ES-I3 (cell line): ENCODE measurements around the gene RNF130.

ENCODE experiments used
- H3K36me3 ChIP-seq: 2 replicates; pipeline ENCODE4 v1.6.1; 2013; ENCODE audit warnings: mild to moderate bottlenecking, low read length, control low read depth, moderate library complexity; ENCODE audit not compliant: insufficient read depth
- H3K4me1 ChIP-seq: 2 replicates; pipeline ENCODE4 v1.6.1; 2013; ENCODE audit warnings: mild to moderate bottlenecking, control low read depth, low read length; ENCODE audit not compliant: insufficient read depth
- H3K9ac ChIP-seq: 2 replicates; pipeline ENCODE4 v1.6.1; 2013; ENCODE audit warnings: low read depth, mild to moderate bottlenecking, low read length, moderate library complexity
- H3K9me3 ChIP-seq: 2 replicates; pipeline ENCODE4 v1.6.1; 2013; ENCODE audit warnings: mild to moderate bottlenecking, low read length, moderate library complexity; ENCODE audit not compliant: control insufficient read depth, insufficient read depth

Gene RNF130

DNA sequence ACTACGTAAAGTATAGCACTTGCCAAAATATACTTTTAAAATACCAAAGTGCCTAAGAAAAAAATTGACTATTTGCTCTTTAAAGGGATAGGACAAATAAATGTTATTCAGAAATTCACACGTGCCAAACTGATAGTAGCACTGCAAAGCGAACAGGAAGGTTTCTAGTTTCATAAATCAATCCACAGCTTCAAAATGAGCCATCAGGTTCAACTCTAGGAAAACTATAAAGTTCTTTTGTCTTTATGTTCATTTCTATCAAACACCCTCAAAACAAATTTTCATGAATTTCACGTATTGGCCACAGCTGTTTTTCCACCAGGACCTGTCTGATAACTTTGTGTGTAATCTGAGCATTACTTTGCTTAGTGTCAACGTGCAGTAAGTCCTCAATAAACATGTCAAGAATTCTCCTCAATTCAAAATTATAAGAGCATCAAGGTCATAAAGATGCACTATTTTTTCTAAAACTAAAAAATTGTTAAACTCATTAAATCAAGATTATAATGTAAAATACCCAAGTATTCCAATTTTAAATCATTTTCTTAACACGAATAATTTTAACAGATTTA is 3.0 kb downstream of the RNF130 start:
- Histone ChIP-seq H3K4me1 (peaks cover 13% of the 10 kb centered on the region), H3K9me3 (peaks cover 10% of the 10 kb centered on the region), H3K9ac (no peak overlapping the region)

DNA sequence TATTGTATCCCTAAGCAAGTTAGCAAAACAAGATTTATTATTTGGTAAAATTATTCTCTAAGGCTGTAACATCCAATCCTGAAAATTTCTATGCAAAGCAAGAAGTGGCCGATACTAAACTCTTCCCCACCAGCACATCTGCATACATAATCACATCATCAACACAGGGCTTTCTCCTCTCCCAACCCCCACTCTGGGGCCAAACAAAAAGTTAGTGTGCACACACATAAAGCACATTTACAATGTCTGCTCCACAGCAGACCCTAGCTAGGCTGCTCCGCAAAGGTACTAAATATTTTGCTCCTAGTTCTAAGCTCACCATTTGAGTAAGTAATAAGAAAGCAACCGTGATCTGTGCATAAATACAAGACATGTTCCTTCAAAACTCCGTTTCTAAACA is 3.6 kb downstream of the RNF130 start:
- no peaks in the 10 kb centered on the region for H3K36me3 ChIP-seq
- H3K9me3 ChIP-seq = peaks cover 9% of the 10 kb centered on the region
- peaks cover 13% of the 10 kb centered on the region for H3K4me1 ChIP-seq
- no peak overlapping the region for H3K9ac ChIP-seq

More for the DNA sequence above, 3.0 kb downstream of the RNF130 start:
- no peaks in the 10 kb centered on the region for H3K36me3 ChIP-seq

DNA sequence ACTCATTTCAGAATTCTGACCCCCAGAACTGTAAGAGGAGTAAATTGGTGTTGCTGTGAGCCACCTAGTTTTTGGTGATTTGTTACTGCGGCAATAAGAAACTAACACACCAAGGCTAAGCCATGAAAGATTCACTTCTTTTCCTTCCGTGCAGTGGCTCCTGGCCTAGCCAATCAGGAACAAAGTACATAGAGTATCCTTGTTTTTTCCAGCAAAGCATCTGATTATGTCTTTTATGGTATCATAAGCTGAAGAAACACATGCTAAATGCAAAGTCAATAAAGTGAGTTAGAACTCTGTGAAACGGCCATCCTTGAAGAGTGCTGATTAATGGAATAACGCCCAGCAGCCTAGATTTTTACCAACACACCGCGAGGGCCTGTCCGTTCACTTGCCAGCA is 11.4 kb downstream of the RNF130 start:
- no peaks in the 10 kb centered on the region for H3K36me3 ChIP-seq
- peaks cover 34% of the 10 kb centered on the region for H3K4me1 ChIP-seq
- no peaks in the 10 kb centered on the region for H3K9me3 ChIP-seq
- no peak overlapping the region for H3K9ac ChIP-seq

DNA sequence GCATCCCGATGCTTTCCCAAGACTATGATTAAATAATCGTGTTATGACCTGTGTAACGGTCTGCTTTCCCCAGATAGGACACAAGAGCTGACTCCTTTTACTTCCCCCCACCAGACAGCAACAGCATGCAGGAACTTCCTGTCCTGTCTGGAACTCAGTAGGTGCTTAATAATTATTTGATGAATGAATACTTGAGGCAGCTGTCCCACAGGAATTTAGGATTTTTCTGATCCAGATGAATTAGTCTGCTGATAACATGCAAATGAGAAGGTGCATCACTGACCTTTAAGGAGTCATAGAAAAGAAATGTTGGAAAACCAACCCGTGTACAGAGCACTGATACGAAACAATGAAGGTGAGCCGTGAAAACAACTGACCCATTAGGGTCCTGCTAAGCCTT is 12.2 kb downstream of the RNF130 start:
- Histone ChIP-seq H3K9me3 (no peaks in the 10 kb centered on the region), H3K9ac (no peak overlapping the region), H3K4me1 (peaks cover 38% of the 10 kb centered on the region), H3K36me3 (no peaks in the 10 kb centered on the region)

DNA sequence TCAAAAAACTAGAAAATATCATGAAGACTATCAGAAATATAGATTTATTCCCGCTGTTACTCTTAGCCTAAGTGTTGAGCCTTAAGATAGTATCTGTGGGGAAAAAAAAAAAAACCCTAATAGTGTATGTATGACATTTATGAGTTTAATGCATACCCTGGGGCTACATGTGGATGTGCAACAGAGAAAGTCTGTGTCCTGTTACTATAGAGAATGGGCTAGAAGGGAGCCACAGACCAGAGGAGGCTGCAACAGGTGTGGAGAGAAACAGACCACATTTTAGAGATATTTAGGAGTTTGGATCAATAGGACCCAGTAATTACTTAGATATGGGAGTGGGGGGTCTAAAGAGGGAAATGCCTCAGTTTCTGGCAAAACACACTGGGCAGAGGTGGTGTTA is 15.4 kb downstream of the RNF130 start:
- H3K9ac ChIP-seq = no peak overlapping the region
- no peaks in the 10 kb centered on the region for H3K36me3 ChIP-seq
- H3K4me1 ChIP-seq = peaks cover 48% of the 10 kb centered on the region
- H3K9me3 ChIP-seq = no peaks in the 10 kb centered on the region

DNA sequence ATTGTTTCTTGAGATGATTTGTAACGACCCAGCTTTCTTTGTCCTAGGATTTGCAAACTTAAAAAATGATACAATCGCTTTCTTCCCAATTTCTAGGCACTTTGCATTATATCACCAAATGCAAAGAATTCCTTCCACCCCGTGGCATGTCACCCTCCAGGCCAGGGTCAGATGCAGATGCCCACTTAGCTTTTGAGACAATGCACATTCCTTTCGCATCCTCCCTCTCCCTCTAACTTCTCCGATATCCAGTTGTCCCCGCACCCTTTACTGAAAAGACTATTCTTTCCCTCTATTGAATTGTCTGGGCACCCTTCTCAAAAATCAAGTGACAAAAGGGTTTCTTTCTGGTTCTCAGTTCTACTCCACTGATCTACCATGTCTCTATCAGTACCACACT is 17.3 kb downstream of the RNF130 start:
- no peaks in the 10 kb centered on the region for H3K36me3 ChIP-seq
- no peaks in the 10 kb centered on the region for H3K9me3 ChIP-seq
- H3K9ac ChIP-seq = no peak overlapping the region
- H3K4me1 ChIP-seq = peaks cover 36% of the 10 kb centered on the region

DNA sequence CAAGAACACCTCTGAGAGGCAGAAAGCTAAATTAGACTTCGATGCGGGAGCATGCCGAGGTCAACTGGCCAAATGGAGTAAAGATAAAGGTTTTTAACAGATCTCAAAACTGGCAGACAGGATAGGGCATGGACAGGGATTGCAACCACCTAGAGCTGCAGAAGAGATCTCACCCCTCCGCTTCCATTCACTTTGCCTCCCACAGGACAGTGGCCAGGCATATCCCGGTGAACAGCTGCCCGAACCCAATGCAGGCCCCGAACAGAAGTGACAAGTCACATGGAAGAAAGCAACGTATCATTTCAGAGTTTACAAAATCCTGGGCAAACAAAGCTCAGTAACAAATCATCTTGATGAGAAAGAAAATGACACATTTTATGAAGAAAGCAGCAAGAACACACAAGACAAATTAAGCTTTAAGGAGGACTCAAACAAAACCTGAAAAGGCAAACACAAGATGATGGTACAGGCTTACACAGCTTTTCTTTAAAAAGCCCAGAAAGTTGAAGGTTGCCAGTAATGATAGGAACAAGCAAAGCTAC is 18.4 kb downstream of the RNF130 start:
- Histone ChIP-seq H3K9me3 (no peaks in the 10 kb centered on the region), H3K36me3 (no peaks in the 10 kb centered on the region), H3K4me1 (peaks cover 34% of the 10 kb centered on the region), H3K9ac (no peak overlapping the region)

DNA sequence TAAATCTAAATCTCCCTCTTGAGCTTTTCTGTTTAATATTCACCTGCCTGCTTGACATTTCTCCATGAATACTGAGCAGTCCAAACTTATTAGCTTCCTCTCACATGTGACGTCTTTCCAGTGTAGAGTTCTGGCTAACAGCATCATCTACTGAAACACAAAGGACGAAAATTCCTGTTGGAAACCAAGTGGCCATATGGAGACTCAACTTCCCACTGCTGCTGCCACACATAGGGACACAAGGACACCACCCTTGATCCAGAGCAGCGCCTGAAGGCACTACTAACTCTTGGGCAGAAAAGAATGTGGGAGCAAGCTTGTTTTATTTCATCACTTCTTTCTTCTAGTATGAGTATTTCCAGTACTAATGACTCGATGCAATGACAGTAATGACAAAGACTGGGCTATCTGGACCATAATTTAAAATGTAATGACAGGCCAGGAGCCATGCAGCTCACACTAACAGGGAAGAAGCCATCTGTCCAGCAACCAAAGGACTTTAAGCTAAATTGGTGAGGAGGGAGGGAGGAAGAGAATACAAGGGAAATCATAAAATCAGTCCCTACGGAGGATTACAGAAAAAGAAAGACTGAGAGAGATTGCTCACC is 19.2 kb downstream of the RNF130 start:
- no peak overlapping the region for H3K9ac ChIP-seq
- no peaks in the 10 kb centered on the region; the same call in 1 of the 2 replicates for H3K9me3 ChIP-seq
- peaks cover 27% of the 10 kb centered on the region for H3K4me1 ChIP-seq
- H3K36me3 ChIP-seq = no peaks in the 10 kb centered on the region

DNA sequence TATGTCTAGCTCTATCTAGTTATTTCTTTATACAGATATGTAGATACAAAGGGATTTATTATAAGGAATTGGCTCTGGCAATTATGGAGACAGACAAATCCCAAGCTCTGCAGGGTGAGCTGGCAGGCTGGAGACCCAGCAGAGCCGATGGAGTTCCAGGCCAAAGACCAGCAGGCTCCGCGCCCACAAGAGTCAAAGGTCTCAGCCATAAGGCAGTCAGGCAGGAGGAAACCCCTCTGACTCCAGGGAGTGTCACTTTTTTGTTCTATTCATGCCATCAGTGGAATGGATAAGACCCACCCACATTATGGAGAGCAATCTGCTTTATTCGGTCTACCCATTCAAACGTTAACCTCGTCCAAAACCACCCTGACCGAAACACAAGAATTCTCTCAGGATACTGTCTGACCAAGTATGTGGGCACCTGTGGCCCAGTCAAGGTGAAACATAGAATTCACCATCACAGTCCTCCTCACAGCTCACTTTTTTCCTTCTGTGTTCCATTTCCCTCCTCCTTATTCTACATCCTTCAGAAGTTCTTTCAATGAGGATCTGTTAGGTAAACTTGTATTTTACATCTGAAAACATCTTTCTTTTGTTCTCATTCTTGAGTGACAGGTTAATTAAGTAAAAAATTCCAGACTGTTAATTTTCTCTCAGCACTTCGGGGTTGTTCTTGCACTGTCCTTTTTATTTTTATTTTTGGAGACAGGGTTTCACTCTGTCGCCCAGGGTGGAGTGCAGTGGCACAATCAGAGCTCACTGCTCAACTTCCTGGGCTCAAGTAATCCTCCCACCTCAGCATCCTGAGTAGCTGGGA is 21.2 kb downstream of the RNF130 start:
- H3K4me1 ChIP-seq = peaks cover 19% of the 10 kb centered on the region
- no peak overlapping the region for H3K9ac ChIP-seq
- H3K36me3 ChIP-seq = no peaks in the 10 kb centered on the region
- H3K9me3 ChIP-seq = peaks cover 7% of the 10 kb centered on the region

DNA sequence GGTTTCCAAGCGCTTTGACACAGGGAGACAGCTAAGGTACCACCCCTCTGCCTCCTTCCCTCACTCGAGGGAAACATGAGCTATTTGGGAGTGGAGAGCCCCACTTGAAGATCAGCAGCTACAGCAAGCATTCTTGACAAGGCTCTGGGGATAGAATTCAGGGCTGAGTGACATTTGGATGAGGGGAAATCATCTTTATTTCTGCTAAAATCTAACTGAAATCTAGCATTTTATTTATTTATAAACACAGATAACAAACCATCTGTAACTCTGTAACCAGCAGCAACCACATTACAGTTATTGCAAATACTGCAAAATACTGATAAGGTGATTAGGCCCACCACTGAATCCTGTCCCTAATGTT is 22.4 kb downstream of the RNF130 start:
- no peak overlapping the region for H3K9ac ChIP-seq
- H3K36me3 ChIP-seq = no peaks in the 10 kb centered on the region
- H3K4me1 ChIP-seq = peaks cover 13% of the 10 kb centered on the region
- H3K9me3 ChIP-seq = peaks cover 7% of the 10 kb centered on the region

DNA sequence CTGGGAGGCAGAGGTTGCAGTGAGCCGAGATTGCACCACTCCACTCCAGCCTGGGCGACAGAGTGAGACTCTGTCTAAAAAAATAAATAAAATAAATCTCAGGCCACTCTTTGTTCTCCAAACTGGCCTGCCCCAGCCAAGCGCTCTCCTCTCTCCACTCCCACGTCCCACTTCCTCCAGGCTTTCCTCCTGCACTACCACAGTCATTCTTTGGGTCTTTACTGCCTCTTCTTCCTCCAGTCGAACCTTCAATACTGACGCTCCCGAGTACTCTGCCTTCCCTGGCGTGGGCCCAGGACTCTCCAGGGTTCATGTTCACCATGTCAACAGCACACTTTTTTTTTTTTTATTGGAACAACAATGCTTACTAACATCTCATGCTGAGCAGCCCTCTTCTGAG is 23.9 kb downstream of the RNF130 start:
- Histone ChIP-seq H3K9me3 (peaks cover 7% of the 10 kb centered on the region), H3K4me1 (0 out of 2 replicates have a peak, but pooled peaks cover 5% of the 10 kb centered on the region), H3K9ac (no peak overlapping the region)

DNA sequence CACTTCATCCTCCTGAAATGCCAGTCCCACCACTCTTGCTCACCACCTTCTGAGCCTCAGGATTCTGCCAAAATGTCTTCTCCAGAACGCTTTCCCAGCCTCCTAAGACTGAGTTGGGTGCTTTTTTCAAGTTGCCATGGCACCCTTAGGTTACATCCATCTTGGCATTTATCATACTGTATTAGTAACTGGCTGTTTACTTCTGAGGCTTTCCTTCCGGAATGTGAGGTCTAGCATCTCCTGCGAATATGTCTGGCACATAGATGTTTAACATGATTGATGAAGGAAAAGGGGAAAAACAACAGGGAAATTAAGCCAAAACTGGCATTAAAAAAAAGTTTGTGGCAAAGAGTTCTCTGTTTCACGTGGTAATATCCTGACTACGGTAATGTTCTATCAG is 24.9 kb downstream of the RNF130 start:
- H3K9ac ChIP-seq = no peak overlapping the region
- 0 out of 2 replicates have a peak, but pooled peaks cover 5% of the 10 kb centered on the region for H3K4me1 ChIP-seq
- H3K9me3 ChIP-seq = peaks cover 7% of the 10 kb centered on the region
- H3K36me3 ChIP-seq = no peaks in the 10 kb centered on the region

More for the DNA sequence above, 23.9 kb downstream of the RNF130 start:
- H3K36me3 ChIP-seq = no peaks in the 10 kb centered on the region

DNA sequence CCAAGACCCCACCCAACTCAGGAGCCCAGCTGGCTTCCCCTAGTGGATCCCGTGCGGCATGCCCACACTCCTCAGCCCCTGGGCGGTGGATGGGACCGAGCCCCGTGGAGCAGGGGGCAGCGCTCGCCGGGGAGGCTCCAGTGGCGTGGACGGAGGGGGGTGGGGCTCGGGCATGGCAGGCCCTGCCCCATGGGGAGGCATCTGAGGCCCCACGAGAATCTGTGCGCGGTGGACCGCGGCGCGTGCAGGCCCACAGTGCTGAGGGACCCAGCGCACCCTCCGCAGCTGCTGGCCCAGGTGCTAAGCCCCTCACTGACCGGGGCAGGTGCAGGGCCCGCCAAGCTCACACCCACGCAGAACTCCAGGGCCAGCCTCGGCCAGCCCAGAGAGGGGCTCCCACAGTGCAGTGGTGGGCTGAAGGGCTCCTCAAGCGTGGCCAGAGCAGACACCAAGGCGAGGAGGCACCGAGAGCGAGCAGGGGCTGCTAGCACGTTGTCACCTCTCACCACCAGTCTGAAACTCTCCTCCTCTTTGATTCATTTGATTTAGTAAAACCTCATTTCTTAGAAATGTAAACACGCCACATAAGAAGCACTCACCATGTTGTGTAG is 25.6 kb downstream of the RNF130 start:
- Histone ChIP-seq H3K4me1 (peaks cover 9% of the 10 kb centered on the region; the same call in 1 of the 2 replicates), H3K9ac (no peak overlapping the region), H3K9me3 (peaks cover 7% of the 10 kb centered on the region), H3K36me3 (no peaks in the 10 kb centered on the region)

DNA sequence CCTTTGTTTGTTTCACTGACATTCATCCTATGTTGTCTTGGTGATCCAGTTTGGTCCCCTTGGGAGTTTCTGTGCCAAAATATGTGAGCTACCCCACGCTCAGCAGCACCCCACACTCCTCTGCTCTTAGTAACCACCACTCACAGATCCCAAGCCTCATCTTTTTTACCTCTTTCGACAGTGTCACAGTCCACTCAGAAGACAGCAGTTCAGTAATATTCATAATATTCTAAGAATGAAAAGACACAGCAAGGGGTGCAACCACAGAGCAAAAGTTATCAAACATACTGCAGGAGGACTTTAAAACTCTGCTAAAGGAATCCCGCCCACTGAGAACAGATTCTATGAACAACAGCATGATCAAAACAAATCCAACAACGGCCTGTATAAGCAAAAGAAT is 28.2 kb downstream of the RNF130 start:
- Histone ChIP-seq H3K36me3 (no peaks in the 10 kb centered on the region; the same call in 1 of the 2 replicates), H3K9me3 (peaks cover 7% of the 10 kb centered on the region), H3K9ac (no peak overlapping the region), H3K4me1 (peaks cover 8% of the 10 kb centered on the region; the same call in 1 of the 2 replicates)
